Fibroblast of skin of right quadriceps (primary cell): ENCODE data around the gene DAW1.
"Not testable (repeated sequence)": the region's sequence is repeated elsewhere in the genome, so short reads cannot be mapped to it uniquely, and the experiment has no call there.

Experiments used
- DNase-seq: peaks from one replicate; pipeline ENCODE4 v3.0.0-alpha.2; 2013

The DAW1 gene

DNA sequence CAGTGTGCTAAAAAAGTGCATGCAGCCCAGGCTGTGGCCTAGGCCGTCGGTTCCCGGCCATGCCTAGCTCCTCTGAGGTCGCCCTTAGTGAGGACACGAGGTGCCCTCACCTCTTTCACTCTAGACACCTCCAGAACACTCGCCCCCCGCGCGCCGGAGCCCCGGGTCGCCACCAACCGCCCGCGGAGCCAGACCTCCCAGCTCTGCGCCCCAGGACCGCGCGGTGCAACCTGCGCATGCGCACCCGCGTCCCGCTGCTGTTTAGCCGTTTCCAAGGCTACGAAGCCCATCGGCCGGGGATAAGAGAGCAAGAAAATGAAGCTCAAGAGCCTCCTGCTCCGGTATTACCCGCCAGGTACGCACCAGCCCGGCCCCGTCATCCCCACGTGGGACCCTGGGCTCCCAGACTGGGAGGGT lies at the start of gene DAW1:
Gene DAW1, plus strand, starts transcription at position 257 of the 417 bp plus-strand sequence. Its CDS starts 59 bp downstream, at position 316.
- peak; percentile 53 for DNase-seq

DNA sequence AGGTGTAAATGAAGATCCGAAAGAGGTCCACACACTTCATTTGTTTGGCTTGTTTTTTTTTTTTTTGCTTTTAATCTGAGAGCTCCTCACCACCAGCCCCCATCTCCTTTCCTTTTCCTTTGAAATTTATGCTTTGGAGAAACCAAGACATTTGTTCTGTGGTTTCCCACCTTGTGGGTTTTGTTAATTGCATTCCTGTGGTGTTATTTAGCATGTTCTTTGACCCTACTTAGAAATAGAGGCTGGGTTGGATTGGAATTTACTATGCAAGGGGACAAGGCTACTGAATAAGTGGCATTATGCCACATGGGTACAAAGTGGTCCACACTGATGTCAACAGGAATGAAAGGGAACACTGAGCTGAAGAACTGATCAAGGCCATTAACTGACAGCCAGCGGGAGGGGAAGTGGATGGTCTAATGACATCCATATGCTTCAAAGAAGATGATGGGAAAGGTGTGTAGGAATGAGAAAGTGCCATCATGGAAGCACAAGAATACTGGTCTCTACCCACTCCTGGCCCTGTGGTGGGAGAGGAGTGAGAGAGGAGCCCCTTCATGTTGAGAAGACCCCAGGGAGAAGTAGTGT lies 48.9 kb upstream of the DAW1 start:
- peak; percentile 62 for DNase-seq

- no peak for DNase-seq
These were observed 47.5 kb upstream of the DAW1 start for GRCh38 chr2:227823922-227824321.

GRCh38 chr2:227824711-227825110 lies 46.7 kb upstream of the DAW1 start:
- no peak for DNase-seq

DNA sequence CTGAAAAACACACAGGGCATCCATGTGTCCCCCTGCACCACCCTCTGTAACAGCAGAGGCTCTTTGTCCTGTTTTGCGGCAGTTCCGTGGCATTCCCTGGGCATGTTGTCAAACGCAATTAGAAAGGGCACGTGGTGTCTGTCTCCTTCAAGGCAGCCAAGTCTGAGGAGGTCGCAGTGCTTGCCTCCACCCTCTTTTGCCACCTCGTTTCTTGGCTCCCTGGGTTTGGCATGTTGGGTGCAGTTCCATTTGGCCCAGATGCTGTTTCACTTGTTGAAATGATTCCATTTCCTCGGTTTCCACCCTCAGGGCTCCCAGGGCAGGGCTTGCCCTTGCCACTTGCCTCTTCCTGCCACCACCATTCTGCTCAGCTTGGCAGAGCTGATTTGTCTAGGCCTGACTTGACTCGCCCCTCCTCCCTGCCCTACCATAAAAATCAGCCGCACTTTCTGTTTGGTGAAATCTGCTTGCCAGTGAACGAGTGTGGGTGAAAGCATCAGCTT lies 45.4 kb upstream of the DAW1 start:
- no peak for DNase-seq

DNA sequence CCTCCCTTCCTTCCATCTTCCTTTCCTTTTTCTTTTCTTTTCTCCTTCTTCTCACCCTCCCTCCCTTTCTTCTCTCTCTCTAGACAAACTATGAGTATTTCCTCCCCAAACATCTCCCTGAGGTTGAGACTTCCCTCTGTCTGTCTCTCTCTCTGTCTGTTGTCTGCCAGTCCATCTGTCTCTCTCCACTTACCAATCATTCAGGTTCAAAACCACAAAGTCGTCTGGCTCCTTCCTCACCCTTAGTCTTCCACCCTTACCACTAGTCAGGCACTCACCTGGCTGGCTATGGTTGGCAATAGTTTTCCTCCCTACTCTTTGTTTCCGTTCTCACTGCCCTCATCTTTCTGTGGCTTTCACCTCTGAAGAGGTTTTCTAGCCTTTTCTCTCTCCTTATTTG lies 44.9 kb upstream of the DAW1 start:
- DNase-seq = no peak

GRCh38 chr2:227827143-227827542 lies 44.3 kb upstream of the DAW1 start:
- DNase-seq = no peak

- no peak for DNase-seq
These were observed 42.9 kb upstream of the DAW1 start for GRCh38 chr2:227828477-227828912.

- no peak for DNase-seq
These were observed 42.1 kb upstream of the DAW1 start for GRCh38 chr2:227829337-227829736.

GRCh38 chr2:227834423-227834822 lies 37.0 kb upstream of the DAW1 start:
- peak; percentile 18 for DNase-seq

DNA sequence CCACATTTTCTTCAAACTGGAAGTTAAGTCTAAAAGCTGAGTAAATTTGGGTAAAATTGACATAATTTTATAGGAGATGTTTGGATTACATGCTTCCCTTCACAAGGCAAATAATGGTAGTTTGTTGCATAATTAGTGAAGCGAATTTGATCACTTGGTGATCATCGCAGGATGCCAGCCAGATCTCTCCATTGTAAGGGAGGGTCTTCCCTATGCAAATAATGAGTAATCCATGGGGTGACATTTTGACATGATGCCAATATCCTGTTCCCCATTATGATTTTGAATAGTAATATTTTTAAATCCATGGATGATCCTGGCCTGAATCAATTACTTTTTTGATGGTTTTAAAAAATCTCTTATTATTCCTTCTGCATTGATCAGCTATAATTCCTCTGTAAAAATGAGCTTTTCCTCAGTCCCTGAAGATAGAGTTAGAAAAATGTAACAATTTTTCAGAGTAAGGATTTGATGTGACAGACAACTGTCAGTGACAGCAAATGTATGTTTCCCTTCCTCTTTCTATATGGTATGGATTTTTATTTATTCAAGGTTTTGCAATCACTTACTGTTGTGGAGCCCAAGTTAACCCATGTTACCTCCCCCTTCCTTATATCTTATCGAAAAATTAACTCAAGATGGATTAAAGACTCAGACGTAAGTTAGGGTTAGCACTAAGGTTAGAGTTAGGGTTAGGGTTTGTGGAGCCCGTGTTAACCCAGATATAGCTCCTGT lies 36.3 kb upstream of the DAW1 start:
- no peak for DNase-seq

DNA sequence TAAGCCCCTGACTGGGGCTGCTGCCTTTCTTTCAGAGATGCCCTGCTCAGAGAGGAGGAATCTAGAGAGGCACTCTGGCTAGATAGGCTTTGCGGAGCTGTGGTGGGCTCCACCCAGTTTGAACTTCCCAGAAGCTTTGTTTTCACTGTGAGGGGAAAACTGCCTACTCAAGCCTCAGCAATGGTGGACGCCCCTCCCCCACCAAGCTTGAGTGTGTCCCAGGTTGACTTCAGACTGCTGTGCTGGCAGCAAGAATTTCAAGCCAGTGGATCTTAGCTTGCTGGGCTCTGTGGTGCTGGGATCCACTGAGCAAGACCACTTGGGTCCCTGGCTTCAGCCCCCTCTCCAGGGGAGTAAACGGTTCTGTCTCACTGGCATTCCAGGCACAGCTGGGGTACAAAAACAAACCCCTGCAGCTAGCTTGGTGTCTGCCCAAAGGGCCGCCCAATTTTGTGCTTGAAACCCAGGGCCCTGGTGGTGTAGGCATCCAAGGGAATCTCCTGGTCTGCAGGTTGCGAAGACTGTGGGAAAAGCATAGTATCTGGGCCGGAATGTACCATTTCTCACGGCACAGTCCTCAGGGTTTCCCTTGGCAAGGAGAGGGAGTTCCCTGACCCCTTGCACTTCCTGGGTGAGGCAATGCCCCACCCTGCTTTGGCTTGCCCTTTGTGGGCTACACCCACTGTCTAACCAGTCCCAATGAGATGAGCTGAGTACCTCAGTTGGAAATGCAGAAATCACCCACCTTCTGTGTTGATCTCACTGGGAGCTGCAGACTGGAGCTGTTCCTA lies 31.9 kb upstream of the DAW1 start:
- DNase-seq = not testable (repeated sequence)

- DNase-seq = no peak
These were observed 24.6 kb upstream of the DAW1 start for GRCh38 chr2:227846831-227847230.

DNA sequence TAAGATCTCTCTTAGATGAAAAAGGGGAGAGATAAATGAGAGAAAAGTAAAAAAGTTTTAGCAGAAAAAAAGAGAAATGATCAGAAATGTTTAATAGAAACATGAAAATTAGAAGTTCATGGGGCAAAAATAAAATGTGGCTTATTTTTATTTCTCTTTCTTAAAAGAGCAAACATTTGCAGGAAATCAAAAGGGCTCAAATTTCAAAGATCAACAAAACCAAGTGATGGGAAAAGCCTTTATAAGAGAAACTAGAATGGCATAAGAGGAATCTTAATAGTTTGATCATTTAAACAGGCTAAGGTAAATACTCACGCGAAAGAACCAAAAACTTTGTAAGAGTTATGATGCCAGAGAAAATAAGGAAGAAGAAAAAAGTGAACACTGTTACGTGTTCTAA lies 23.3 kb upstream of the DAW1 start:
- DNase-seq = no peak

DNA sequence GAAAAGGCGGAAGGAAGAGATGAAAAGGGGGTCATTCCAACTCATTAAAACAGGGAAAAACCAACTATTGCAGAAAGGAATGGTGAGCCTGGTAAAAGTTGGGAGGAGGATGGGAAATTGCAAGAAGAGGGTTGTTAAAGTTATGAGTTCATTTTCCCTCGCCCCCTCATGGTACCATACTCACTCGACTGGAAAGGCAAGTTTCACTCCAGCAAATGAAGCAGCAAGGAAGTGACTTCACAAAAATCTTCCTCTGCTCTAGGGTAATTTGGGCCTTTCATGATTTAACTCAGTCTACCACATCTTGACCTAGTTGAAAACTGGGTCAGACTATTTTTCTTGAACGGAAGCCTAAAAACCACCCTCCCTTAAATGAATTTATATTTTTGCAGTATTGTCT lies 22.8 kb upstream of the DAW1 start:
- no peak for DNase-seq

DNA sequence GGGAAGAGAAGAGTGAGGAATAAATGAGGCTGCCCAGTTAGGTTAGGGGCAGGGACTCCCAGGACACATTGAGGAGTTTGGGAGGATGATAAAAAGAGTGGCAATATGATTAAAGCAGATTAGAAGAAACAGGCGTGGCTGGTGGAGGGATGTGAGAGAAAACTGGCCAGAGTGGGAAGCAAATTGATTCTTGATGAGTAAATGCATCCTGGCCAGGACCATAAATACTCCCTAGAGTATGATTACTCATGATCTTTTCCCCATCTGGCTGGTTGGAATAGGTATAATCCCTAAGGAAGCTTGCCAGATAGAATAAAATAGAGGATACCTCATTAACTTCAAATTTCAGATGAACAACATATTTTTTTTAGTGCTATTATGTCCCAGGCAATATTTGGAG lies 21.5 kb upstream of the DAW1 start:
- peak; percentile 72 for DNase-seq

- peak; percentile 83 for DNase-seq
These were observed 18.2 kb upstream of the DAW1 start for GRCh38 chr2:227853204-227853629.

DNA sequence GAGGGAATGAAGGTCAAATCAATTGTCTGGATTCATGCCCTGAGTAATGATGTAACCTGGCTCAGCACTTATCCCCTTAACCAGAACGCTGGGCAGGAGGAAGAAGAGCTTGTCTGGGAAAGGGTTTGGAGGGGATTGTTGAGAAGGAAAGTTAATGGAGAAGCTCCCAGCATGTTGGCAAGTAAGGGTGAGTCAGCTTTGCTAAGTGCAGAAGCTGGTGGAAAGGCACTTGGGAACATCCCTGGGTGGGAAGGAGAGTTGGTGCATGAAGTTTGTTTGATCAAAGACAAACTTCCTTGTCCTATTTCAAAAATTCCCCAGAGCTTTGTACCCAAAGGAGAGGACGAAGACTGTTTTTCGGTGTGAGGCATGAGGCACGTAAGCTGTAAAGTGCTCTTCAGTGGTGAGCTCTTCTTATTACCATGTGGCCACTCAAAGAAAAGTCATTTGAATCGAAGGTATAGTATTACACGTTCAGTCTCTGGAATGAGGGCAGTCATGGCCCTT lies 17.6 kb upstream of the DAW1 start:
- no peak for DNase-seq

DNA sequence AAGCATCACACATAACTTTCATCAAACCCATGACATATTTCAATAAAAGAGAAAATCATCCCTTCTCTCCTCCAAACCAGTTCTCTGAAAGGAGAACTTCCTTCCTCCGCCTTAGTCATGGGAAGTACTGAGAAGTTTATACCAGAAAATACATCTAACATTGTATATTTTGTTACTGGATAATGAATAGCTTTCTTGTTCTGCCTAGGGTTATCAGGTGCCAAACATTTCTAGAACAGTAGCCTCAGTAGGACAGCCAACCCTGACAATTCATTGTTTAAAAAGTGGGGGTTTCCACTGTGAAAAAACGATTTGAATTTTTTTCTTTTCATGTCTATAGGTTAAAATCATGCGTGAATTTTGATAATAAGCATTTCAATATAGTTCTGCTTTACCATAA lies 16.0 kb upstream of the DAW1 start:
- DNase-seq = no peak

- DNase-seq = no peak
These were observed 14.7 kb upstream of the DAW1 start for GRCh38 chr2:227856697-227857096.

DNA sequence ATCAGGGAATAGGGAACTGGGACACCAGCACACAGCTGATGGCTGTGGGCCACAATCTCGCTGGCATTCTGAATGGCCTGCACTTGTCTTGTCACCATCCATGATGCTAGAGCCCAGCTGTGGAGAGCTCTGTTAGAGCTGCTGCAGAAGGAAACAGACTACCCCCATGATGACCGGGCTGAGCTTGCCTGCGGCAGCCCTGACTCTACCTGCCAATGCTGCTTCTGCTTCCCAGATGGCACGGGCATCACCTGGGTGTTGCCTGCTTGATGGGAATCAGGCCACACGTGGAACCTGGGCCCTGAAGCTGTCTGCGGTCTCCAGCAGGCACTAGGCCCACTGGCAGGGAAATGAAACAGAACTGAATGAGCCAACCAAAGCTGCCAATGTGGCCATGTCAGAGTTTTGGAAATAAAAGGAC lies 11.2 kb upstream of the DAW1 start:
- DNase-seq = no peak

DNA sequence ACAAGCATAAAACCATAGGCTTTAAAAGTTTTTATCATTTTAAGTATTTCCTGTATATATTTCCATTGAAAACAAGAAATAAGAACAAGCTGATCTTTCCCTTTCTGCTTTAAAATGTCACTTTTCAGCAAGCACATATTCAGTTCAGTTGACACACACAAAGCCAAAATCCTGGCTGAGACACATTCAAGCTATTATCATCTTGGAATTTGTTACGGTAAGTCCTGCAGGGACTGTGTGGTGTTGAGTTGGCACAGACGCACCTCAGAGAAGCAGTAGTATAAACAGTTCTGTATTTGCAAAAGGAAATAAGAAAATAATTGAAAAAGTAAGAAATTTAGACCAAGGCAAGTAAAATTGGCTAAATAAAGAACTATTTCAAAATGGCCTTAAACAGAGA lies 10.4 kb upstream of the DAW1 start:
- no peak for DNase-seq

DNA sequence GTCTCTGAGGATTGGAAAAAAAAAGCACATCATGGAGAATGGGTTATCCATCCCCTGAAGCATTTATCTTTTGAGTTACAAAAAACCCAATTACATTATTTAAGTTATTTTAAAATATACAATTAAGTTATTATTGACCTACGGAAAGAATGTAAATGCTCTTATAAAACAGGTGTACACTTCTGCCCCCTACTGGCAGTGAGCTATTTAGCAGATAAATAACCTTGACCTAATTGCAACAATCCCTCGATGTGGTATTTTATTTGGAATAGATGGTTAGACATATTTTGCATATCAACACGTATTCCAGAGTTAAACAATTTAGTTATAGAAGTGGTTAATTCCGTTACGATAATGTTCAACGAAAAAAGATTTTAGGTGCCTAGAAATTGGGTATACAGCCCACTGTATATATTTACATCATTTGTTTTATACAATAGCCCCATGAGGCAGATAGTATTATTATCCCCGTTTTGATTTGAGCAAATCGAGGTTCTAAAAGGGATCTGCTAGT lies 9.1 kb upstream of the DAW1 start:
- DNase-seq = peak; percentile 32
